ENCODE data around the gene MAB21L3.

- TF ChIP-seq, protein P1, sequence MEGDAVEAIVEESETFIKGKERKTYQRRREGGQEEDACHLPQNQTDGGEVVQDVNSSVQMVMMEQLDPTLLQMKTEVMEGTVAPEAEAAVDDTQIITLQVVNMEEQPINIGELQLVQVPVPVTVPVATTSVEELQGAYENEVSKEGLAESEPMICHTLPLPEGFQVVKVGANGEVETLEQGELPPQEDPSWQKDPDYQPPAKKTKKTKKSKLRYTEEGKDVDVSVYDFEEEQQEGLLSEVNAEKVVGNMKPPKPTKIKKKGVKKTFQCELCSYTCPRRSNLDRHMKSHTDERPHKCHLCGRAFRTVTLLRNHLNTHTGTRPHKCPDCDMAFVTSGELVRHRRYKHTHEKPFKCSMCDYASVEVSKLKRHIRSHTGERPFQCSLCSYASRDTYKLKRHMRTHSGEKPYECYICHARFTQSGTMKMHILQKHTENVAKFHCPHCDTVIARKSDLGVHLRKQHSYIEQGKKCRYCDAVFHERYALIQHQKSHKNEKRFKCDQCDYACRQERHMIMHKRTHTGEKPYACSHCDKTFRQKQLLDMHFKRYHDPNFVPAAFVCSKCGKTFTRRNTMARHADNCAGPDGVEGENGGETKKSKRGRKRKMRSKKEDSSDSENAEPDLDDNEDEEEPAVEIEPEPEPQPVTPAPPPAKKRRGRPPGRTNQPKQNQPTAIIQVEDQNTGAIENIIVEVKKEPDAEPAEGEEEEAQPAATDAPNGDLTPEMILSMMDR (conservative IDR thresholded peaks at IDR 0.05; ENCODE audit: low read depth in 2 of 2): peak; percentile 62 to 80
- no peak for TF ChIP-seq POLR2AphosphoS5 (IDR thresholded peaks at IDR 0.05; ENCODE audit: low read depth)
Observed at GRCh38 chr1:116151739-116152576, 40.8 kb downstream of the MAB21L3 start.

All from GM23338 (cell line).